ENCODE results near the gene PHRF1. TPM values are rescaled to one million over a fixed set of nuclear protein-coding genes. Genes with fewer than 3 reads are reported as not detected.
A peak's percentile ranks its signal among the peaks of the same experiment; 100 is the strongest.

The PHRF1 gene
- total and polyA plus RNA-seq, 2 donors from 2014 or later: 7.5 to 30.9 TPM

- Histone ChIP-seq H3K36me3 (ENCODE audit: control insufficient read depth in 2 of 3, insufficient read depth in 3 of 3, low read length in 3 of 3) (peaks cover 0 to 43% (median 16%) of the 10 kb centered on the region in 3 donors), H3K4me3 (ENCODE audit: low read length in 3 of 3) (no peak overlapping the region), H3K27me3 (ENCODE audit: control insufficient read depth, insufficient read depth, low read length) (no peaks in the 10 kb centered on the region), H3K9ac (ENCODE audit: low read length in 3 of 3) (no peak overlapping the region), H3K27ac (ENCODE audit: low read depth in 2 of 2, low read length in 2 of 2) (no peak overlapping the region), H3K9me3 (ENCODE audit: control insufficient read depth in 2 of 3, insufficient read depth in 1 of 3, low read length in 3 of 3) (no peaks in the 10 kb centered on the region), H3K4me1 (ENCODE audit: control insufficient read depth in 2 of 3, insufficient read depth in 2 of 3, low read depth in 1 of 3, low read length in 3 of 3) (peaks cover 0 to 18% (median 0%) of the 10 kb centered on the region in 3 donors)
- DNase-seq (peak in 1 of 5 donors; percentile 75), FAIRE-seq (no peak)
- TF ChIP-seq CTCF (IDR thresholded peaks at IDR 0.05; ENCODE audit: borderline replicate concordance, extremely low read depth, insufficient read depth): no peak
- intact Hi-C loops (cut with DNase I): no loop called here
Observed at GRCh38 chr11:611001-611996, 35.0 kb downstream of the PHRF1 start.

GRCh38 chr11:612201-612960, 36.1 kb downstream of the PHRF1 start:
- Histone ChIP-seq H3K4me3 (ENCODE audit: low read length in 3 of 3) (no peak overlapping the region), H3K27ac (ENCODE audit: low read depth in 2 of 2, low read length in 2 of 2) (no peak overlapping the region), H3K9ac (ENCODE audit: low read length in 3 of 3) (no peak overlapping the region), H3K36me3 (ENCODE audit: control insufficient read depth in 2 of 3, insufficient read depth in 3 of 3, low read length in 3 of 3) (peaks cover 0 to 33% (median 12%) of the 10 kb centered on the region in 3 donors), H3K9me3 (ENCODE audit: control insufficient read depth in 2 of 3, insufficient read depth in 1 of 3, low read length in 3 of 3) (no peaks in the 10 kb centered on the region), H3K27me3 (ENCODE audit: control insufficient read depth, insufficient read depth, low read length) (no peaks in the 10 kb centered on the region), H3K4me1 (ENCODE audit: control insufficient read depth in 2 of 3, insufficient read depth in 2 of 3, low read depth in 1 of 3, low read length in 3 of 3) (peaks cover 0 to 18% (median 0%) of the 10 kb centered on the region in 3 donors)
- DNase-seq (peak in 2 of 5 donors; percentile 65 to 77), FAIRE-seq (no peak)
- intact Hi-C loops (cut with DNase I): no loop called here
- TF ChIP-seq CTCF (IDR thresholded peaks at IDR 0.05; ENCODE audit: borderline replicate concordance, extremely low read depth, insufficient read depth): no peak

- Histone ChIP-seq H3K9ac (ENCODE audit: low read length in 3 of 3) (no peak overlapping the region), H3K4me1 (ENCODE audit: control insufficient read depth in 2 of 3, insufficient read depth in 2 of 3, low read depth in 1 of 3, low read length in 3 of 3) (peaks cover 0 to 18% (median 0%) of the 10 kb centered on the region in 3 donors), H3K27me3 (ENCODE audit: control insufficient read depth, insufficient read depth, low read length) (no peaks in the 10 kb centered on the region), H3K27ac (ENCODE audit: low read depth in 2 of 2, low read length in 2 of 2) (no peak overlapping the region), H3K4me3 (ENCODE audit: low read length in 3 of 3) (no peak overlapping the region), H3K9me3 (ENCODE audit: control insufficient read depth in 2 of 3, insufficient read depth in 1 of 3, low read length in 3 of 3) (no peaks in the 10 kb centered on the region), H3K36me3 (ENCODE audit: control insufficient read depth in 2 of 3, insufficient read depth in 3 of 3, low read length in 3 of 3) (peaks cover 0 to 31% (median 12%) of the 10 kb centered on the region in 3 donors)
- no peak for TF ChIP-seq CTCF (IDR thresholded peaks at IDR 0.05; ENCODE audit: borderline replicate concordance, extremely low read depth, insufficient read depth)
- DNase-seq (peak in 1 of 5 donors; percentile 72), FAIRE-seq (no peak)
- intact Hi-C loops (cut with DNase I): no loop called here
Observed at GRCh38 chr11:612961-613300, 36.7 kb downstream of the PHRF1 start.

Data from kidney (tissue), 14 donors.